AG04449 (cell line): Measurements from ENCODE around the gene CATSPER2.
"Not testable (repeated sequence)": the region's sequence is repeated elsewhere in the genome, so short reads cannot be mapped to it uniquely, and the experiment has no call there.

Experiments
- CTCF ChIA-PET: fragments of 350-600 bp; formaldehyde crosslinking; extraction: SDS; loops from one replicate; lab custom pipeline; 2021; ENCODE audit warnings: antibody characterized with exemption; lab: Yijun Ruan, JAX
- POLR2A ChIA-PET: fragments of 400-600, 350-600 bp; formaldehyde crosslinking; extraction: SDS; loops from one replicate; lab custom pipeline; 2020; ENCODE audit warnings: antibody characterized with exemption, inconsistent platforms; lab: Yijun Ruan, JAX
- DNase-seq: peaks from one replicate; pipeline ENCODE4 v3.0.0-alpha.2; 2010; ENCODE audit warnings: low read depth, low spot score
- H3K4me3 ChIP-seq: 2 replicates; pipeline ENCODE4 v1.5.1; 2011; ENCODE audit warnings: low read depth, mild to moderate bottlenecking, control low read depth, low read length
- CTCF ChIP-seq: IDR thresholded peaks from one replicate; pipeline ENCODE4 v1.5.1; 2011; ENCODE audit warnings: mild to moderate bottlenecking, moderate library complexity, low read length, control low read depth, inconsistent platforms; ENCODE audit not compliant: insufficient read depth; ENCODE audit errors: missing control alignments

The CATSPER2 gene

GRCh38 chr15:43625106-43625505, 23.5 kb downstream of the CATSPER2 start:
- DNase-seq, result no peak
- CTCF ChIA-PET, result no interaction called here
- no peak for TF ChIP-seq CTCF
- POLR2A ChIA-PET, result no interaction called here
- no peak overlapping the region for H3K4me3 ChIP-seq

- H3K4me3 ChIP-seq, POLR2A ChIA-PET, DNase-seq, CTCF ChIA-PET: not testable (repeated sequence)
Measured at GRCh38 chr15:43622068-43622799, 26.4 kb downstream of the CATSPER2 start.

- POLR2A ChIA-PET, DNase-seq, CTCF ChIA-PET, H3K4me3 ChIP-seq: not testable (repeated sequence)
Measured at GRCh38 chr15:43618700-43619099, 29.9 kb downstream of the CATSPER2 start, which contains the start of gene STRC. STRC (minus strand) TSS chr15:43618800; CDS start chr15:43618722, 78 bp downstream.

GRCh38 chr15:43617750-43618149, 30.9 kb downstream of the CATSPER2 start:
- POLR2A ChIA-PET, CTCF ChIA-PET, H3K4me3 ChIP-seq, DNase-seq: not testable (repeated sequence)

DNA sequence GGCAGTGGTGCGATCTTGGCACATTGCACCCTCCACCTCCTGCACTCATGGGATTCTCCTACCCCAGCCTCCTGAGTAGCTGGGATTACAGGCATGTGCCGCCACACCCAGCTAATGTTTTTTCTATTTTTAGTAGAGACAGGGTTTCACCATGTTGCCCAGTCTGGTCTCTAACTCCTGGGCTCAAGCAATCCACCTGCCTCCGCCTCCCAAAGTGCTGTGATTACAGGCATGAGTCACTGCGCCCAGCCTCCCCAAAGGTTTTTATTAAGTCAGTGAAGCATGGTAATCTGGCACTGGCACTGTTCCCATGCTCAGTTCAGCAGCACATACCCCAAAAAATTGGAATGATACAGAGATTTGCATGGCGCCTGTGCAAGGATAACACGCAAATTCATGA, 46.4 kb downstream of the CATSPER2 start:
- DNase-seq, POLR2A ChIA-PET: not testable (repeated sequence)

DNA sequence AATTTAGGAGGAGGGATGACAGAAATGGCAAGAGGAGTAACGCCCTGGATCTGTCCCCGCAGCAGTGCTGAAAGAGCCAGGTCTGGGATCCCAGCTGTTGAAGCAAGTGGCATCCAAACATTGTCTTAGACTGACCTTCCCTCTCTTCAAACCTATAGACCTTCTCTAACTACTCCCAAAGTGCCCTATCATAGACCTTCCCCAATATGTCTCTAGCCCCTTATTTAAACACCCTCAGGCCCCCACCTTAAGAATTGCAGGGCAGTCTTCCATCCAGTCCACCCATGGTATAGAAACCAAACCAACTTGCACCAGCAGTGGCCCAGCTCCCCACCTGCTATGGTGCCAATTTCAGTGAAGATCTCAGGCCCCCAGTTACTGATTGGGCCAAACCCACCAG, 48.4 kb downstream of the CATSPER2 start:
- H3K4me3 ChIP-seq, DNase-seq, POLR2A ChIA-PET, CTCF ChIA-PET: not testable (repeated sequence)

More for the DNA sequence above, 46.4 kb downstream of the CATSPER2 start:
- H3K4me3 ChIP-seq, CTCF ChIA-PET: not testable (repeated sequence)

GRCh38 chr15:43599131-43599530, 49.5 kb downstream of the CATSPER2 start:
- DNase-seq, H3K4me3 ChIP-seq, CTCF ChIA-PET, POLR2A ChIA-PET: not testable (repeated sequence)

DNA sequence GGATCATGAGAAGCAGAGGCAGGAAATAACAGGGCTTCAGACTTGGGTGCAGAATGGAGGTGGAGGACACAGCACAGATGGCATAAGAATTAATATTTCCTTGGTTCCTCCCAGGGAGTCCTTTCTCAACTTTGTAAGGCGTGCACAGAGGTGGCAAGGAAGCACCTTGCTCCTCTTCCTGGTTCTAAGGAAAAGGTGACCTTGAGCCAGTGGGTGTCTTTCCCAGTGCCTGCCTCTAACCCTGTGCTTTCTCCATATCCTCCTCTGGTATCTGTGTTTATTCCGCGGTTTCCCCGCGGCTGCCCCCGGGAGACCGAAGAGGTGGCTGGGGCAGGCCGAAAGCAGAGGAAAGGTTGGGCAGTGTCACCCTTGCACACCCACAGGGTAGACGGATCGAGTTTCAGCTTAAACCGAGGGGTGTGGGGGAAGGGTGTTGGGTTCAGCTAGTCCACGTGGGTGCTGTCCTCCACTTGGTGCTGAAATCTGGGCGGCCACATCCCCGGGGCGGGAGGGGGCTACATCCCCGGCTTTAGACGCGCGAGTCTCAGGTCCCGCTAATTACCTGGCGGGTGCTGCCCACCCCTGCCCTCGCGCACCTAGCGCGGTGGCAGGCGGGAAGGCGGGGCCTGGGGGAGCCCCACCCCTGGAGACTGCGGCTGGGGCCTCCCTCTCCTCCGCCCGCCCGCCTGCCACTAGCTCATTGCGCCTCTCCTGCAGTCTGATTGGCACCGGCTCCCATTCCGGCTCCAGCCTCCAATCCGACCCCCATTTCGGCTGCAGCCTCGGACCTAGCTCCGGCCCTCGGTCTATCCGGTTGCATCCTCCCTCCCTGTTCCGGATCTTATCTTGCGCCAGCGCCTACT, 55.1 kb downstream of the CATSPER2 start, which contains the start of gene CKMT1B:
CKMT1B (plus strand) TSS at position 700 of the 863 bp plus-strand sequence. CDS start 192 bp downstream, outside the sequence.
- DNase-seq, POLR2A ChIA-PET, H3K4me3 ChIP-seq, CTCF ChIA-PET: not testable (repeated sequence)

GRCh38 chr15:43592841-43593240, 55.8 kb downstream of the CATSPER2 start:
- POLR2A ChIA-PET, CTCF ChIA-PET, H3K4me3 ChIP-seq, DNase-seq: not testable (repeated sequence)

DNA sequence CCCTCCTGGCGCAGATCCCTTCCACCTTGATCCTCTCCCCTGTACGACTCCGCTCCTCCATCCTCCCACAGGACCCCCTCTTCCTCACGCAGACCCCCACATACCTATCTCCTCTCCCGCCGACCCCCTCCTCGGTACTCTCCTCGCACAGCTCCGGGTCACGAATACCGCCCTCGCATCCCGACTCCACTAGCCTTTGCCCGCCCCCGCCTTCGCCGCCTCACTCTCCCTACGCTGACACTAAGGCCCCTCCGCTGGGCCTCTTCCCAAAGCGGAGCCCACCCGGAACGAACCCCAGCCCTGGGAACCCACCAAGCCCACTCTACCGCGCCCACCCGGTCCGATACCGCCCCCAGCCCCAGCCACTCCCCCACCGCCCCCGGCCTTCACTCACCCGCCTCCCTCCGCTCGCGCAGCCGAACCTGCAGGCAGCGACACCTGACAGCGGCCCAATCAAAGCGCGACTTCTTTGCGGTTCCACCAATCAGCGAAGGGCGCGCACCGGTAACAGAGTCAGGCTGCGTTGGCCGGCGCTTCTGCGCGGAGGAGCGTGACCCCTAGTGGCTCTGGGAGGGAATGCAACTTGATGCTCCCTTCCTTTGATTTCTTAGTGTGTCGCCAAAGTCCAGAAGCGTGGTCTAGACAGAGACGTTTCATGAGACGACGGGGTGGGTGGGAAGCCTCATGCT, 58.7 kb downstream of the CATSPER2 start, which contains the start of gene PPIP5K1:
PPIP5K1 (minus strand) TSS at position 431 of the 689 bp plus-strand sequence. CDS start 5,704 bp downstream, outside the sequence.
- DNase-seq, CTCF ChIA-PET, POLR2A ChIA-PET, H3K4me3 ChIP-seq: not testable (repeated sequence)
